GM18508 (cell line): Measurements from ENCODE around the gene RHOH.

Source experiments
- ATAC-seq: cut with Tn5 transposase; IDR thresholded peaks from one replicate; pipeline ENCODE4 v1.9.1; 2021; ENCODE audit warnings: moderate number of reproducible peaks; ENCODE audit not compliant: insufficient read depth, unreplicated experiment

RHOH gene

GRCh38 chr4:40231316-40231863 lies 34.6 kb downstream of the RHOH start:
- ATAC-seq = no peak

GRCh38 chr4:40232610-40233009 lies 35.8 kb downstream of the RHOH start:
- no peak for ATAC-seq

DNA sequence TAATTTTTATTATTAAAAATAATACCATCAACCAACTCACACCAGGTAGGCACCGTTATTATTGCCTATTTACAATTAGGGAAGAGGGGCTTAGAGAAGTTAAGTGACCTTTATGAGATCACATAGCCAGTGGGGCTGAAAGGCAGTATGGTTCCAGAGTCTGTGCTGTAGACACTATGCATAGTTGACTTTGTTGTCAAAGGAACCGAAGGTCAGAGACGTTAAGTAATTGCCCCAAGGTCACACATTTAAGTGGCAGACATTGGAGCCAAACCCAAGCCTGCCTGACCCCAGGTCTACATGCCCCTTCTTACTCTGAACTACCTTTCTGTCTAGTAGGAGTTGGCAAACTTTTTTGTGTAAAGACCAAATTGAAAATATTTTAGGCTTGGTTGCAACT lies 36.4 kb downstream of the RHOH start:
- no peak for ATAC-seq

- ATAC-seq = no peak
These were observed 37.7 kb downstream of the RHOH start for GRCh38 chr4:40234519-40235039.

GRCh38 chr4:40238008-40238699 lies 41.3 kb downstream of the RHOH start:
- no peak for ATAC-seq

DNA sequence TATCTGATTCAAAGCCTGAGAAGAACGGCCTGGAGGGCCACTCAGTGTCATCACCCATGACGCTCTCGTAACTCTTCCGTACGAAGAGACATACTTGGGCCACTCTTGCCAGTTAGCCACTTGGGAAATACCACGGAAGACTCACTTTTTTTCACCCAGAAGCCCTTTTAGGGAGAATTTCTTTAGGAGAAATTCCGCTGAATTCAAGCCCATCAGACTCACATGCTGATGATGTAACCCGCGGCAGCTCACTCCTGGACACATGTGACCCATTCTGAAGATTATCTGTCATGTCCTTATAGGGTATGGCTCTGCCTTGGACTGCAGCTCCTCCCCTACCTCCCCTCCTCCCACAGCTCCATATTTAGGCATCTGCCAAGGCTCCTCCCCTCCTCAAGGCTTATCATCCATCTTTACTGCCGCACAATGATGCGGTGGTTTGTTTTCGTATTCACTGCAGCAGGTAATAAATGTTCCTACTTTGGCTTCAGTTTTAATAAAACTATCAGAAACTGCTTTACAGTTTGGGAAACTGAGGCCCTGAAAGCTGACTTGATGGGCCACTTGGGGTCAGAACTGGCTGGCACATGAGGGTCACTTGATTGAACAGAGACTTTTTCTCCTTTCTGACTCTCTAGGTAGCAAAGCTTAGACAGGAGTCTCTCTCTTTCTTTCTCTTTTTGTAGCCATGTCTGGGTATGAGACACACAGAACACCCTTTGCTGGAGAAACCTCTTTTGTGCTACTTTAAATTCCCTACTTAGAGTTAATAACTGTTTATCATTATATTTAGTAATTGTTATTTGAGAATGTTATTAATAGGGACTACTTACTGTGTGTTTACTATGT lies 42.1 kb downstream of the RHOH start:
- no peak for ATAC-seq

- no peak for ATAC-seq
These were observed 43.3 kb downstream of the RHOH start for GRCh38 chr4:40240040-40240653.

DNA sequence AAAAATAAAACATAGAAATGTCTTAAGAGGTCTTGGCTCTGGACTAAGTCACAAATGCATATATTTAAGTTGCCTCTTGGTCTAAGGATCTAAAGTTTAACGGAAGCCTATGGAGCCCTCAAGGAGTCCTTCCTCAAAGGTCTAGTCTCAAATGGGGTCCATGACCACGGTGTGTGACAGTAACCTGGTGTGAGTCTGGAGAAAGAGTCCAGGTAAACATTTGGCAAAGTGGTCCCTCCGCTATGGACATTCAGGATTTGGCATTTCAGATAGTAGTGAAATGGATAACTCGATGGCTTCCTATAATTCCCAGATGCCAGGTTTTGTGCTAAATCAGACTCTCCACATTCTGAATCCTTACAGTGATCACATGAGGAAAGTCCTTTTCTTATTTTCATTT lies 44.2 kb downstream of the RHOH start:
- no peak for ATAC-seq

- no peak for ATAC-seq
These were observed 45.1 kb downstream of the RHOH start for GRCh38 chr4:40241941-40242340.

DNA sequence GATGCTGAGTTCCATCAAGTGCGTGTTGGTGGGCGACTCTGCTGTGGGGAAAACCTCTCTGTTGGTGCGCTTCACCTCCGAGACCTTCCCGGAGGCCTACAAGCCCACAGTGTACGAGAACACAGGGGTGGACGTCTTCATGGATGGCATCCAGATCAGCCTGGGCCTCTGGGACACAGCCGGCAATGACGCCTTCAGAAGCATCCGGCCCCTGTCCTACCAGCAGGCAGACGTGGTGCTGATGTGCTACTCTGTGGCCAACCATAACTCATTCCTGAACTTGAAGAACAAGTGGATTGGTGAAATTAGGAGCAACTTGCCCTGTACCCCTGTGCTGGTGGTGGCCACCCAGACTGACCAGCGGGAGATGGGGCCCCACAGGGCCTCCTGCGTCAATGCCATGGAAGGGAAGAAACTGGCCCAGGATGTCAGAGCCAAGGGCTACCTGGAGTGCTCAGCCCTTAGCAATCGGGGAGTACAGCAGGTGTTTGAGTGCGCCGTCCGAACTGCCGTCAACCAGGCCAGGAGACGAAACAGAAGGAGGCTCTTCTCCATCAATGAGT lies 46.6 kb downstream of the RHOH start:
- no peak for ATAC-seq

GRCh38 chr4:40244606-40245005 lies 47.8 kb downstream of the RHOH start:
- ATAC-seq = no peak

- no peak for ATAC-seq
These were observed 48.7 kb downstream of the RHOH start for GRCh38 chr4:40245550-40245949.

DNA sequence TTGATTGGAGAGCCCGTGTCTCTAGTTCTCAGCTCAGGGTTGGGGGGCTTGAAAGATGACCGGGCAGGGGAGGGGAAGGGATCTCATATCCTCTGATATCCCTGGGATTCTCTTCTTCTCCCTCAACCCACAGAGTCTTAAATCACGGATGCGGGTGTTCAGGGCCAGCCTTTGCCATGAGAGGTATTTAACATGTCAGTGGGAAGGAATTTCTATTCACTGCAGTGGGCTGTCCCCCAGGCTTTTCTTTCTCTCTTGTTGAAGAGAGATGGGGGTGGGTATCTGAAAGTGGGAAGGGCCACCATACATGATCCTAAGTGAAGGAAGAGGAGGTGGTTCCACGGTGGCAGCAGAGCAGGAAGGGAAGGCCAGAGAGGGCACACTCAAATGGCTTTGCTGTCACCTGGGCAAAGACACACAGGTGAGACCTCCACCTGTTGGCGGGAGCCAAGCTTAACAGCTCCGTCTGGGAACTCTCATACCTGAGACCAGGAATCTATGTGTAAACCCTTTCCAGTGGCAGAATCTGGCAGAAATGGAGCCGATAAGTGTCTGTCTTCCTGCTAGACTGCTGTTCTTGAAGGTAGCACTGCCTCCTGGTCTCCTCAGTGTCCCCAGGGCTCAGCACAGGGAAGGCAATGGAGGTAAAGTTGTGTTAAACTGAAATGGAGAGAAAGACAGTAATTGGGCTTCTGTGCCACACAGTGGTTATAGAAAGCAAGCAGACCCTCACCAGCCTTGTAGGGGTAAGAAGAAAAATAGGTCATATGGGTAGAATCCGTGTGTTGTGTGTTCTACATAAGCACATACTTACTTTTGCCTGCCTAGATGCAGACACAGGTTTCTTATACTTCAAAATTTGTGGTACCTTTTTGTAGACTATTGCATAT lies 49.4 kb downstream of the RHOH start:
- no peak for ATAC-seq

GRCh38 chr4:40246938-40247337 lies 50.1 kb downstream of the RHOH start:
- no peak for ATAC-seq

GRCh38 chr4:40247350-40247749 lies 50.5 kb downstream of the RHOH start:
- ATAC-seq = no peak

GRCh38 chr4:40251366-40251765 lies 54.5 kb downstream of the RHOH start:
- ATAC-seq = no peak

DNA sequence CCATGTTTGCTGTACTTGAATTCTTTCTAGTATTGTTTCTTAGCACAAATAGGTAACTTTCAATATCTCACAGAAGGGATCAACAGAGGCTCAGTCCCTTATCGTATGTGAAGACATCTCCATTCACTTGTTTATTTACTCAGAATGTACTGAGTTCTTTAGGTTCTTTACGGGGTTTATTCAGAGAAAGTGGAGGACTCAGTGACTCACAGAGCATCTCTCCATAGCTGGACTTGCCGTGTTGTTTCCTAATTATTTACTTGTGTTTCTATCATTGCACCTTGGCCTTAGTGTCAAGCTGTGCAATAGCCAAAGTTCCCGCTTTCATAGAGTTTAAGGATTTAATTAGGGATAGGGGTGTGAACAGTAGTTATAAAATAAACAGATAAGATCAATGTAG lies 57.1 kb downstream of the RHOH start:
- no peak for ATAC-seq

GRCh38 chr4:40254608-40255392 lies 58.0 kb downstream of the RHOH start:
- no peak for ATAC-seq
